Calu3 (cell line): ENCODE results near the gene CACNA2D2. TPM values are rescaled to one million over a fixed set of nuclear protein-coding genes. Genes with fewer than 3 reads are reported as not detected.

ENCODE experiments used
- BruUV-seq: library from RNA; stranded (reverse); fragments of 400-500 nt; replicated peaks from 2 replicates; lab custom pipeline; 2021; lab: Mats Ljungman, UMichigan
- CTCF ChIA-PET: fragments of 300-600 bp; sonication (Branson Sonifier 250); formaldehyde crosslinking; loops from one replicate; lab custom pipeline; 2022; ENCODE audit warnings: antibody characterized with exemption; lab: Charles Lee
- DNase-seq: peaks from one replicate; pipeline ENCODE4 v3.0.0; 2022
- H3K27ac Mint-ChIP-seq: one replicate; pipeline ENCODE4 v1.8.0; 2022; ENCODE audit warnings: mixed read lengths; ENCODE audit not compliant: unreplicated experiment
- H3K27me3 Mint-ChIP-seq: one replicate; pipeline ENCODE4 v1.8.0; 2022; ENCODE audit warnings: mixed read lengths; ENCODE audit not compliant: unreplicated experiment
- H3K36me3 Mint-ChIP-seq: one replicate; pipeline ENCODE4 v1.8.0; 2022; ENCODE audit warnings: mild to moderate bottlenecking, moderate library complexity, mixed read lengths; ENCODE audit not compliant: insufficient read depth, unreplicated experiment
- H3K4me1 Mint-ChIP-seq: one replicate; pipeline ENCODE4 v1.8.0; 2022; ENCODE audit warnings: mild to moderate bottlenecking, low read depth, mixed read lengths; ENCODE audit not compliant: unreplicated experiment
- H3K4me3 Mint-ChIP-seq: one replicate; pipeline ENCODE4 v1.8.0; 2022; ENCODE audit warnings: mild to moderate bottlenecking, low read depth, moderate library complexity, mixed read lengths; ENCODE audit not compliant: unreplicated experiment
- H3K9me3 Mint-ChIP-seq: one replicate; pipeline ENCODE4 v1.8.0; 2022; ENCODE audit warnings: low read depth, mixed read lengths; ENCODE audit not compliant: unreplicated experiment
- CTCF ChIP-seq: fragments of 200-600 bp; IDR thresholded peaks from one replicate; pipeline ENCODE4 v1.8.0; 2022; ENCODE audit warnings: antibody characterized with exemption; ENCODE audit not compliant: unreplicated experiment
- intact Hi-C: fragments of 100-400 bp; cut with micrococcal nuclease; formaldehyde crosslinking; loops from one replicate; pipeline ENCODE4 v1.10.0; 2022; ENCODE audit not compliant: unreplicated experiment
- total RNA-seq: library from RNA; stranded (reverse); gene quantifications from 2 replicates; pipeline ENCODE4 v1.2.3, GENCODE V29; 2022

CACNA2D2 gene
- total RNA-seq, 1 experiment from 2014 or later: 0.12 TPM

- no peak for DNase-seq
- Mint-ChIP-seq H3K4me3 (no peak overlapping the region), H3K27me3 (peaks cover 92% of the 10 kb centered on the region), H3K27ac (no peak overlapping the region), H3K36me3 (no peaks in the 10 kb centered on the region), H3K4me1 (no peaks in the 10 kb centered on the region), H3K9me3 (no peaks in the 10 kb centered on the region)
- BruUV-seq: no TSS peak
- no peak for TF ChIP-seq CTCF
- CTCF ChIA-PET: no interaction called here
- intact Hi-C loops: no loop called here
Measured at GRCh38 chr3:50442945-50443579, 60.4 kb downstream of the CACNA2D2 start.

- no peak overlapping the region for H3K27ac Mint-ChIP-seq
- no peaks in the 10 kb centered on the region for H3K36me3 Mint-ChIP-seq
- no peaks in the 10 kb centered on the region for H3K9me3 Mint-ChIP-seq
- TF ChIP-seq CTCF: no peak
- BruUV-seq: no TSS peak
- H3K4me3 Mint-ChIP-seq: no peak overlapping the region
- CTCF ChIA-PET: no interaction called here
- H3K27me3 Mint-ChIP-seq: peaks cover 92% of the 10 kb centered on the region
- intact Hi-C loops: no loop called here
- no peaks in the 10 kb centered on the region for H3K4me1 Mint-ChIP-seq
- no peak for DNase-seq
Measured at GRCh38 chr3:50441424-50442217, 61.8 kb downstream of the CACNA2D2 start.

GRCh38 chr3:50436114-50436674, 67.2 kb downstream of the CACNA2D2 start:
- Mint-ChIP-seq H3K27ac (no peak overlapping the region), H3K27me3 (peaks cover 72% of the 10 kb centered on the region), H3K36me3 (no peaks in the 10 kb centered on the region), H3K9me3 (no peaks in the 10 kb centered on the region), H3K4me3 (no peak overlapping the region), H3K4me1 (peaks cover 11% of the 10 kb centered on the region)
- intact Hi-C loops: loop anchor here (1.0 kb wide), 1 partner anchor 106 kb away; no protein-coding TSS in a partner anchor
- CTCF ChIA-PET: interaction anchor here (0.8 kb wide), 1 partner anchor 106 kb away, joined by 3 read pairs; no protein-coding TSS in a partner anchor
- no TSS peak for BruUV-seq
- TF ChIP-seq CTCF: peak; percentile 38
- DNase-seq: peak; percentile 70

GRCh38 chr3:50435371-50436113, 67.9 kb downstream of the CACNA2D2 start:
- peaks cover 11% of the 10 kb centered on the region for H3K4me1 Mint-ChIP-seq
- no TSS peak for BruUV-seq
- H3K27me3 Mint-ChIP-seq: peaks cover 72% of the 10 kb centered on the region
- CTCF ChIA-PET: interaction anchor here (1.3 to 1.8 kb wide), 2 partner anchors 85 to 107 kb away, joined by 3 to 4 read pairs; partner anchors contain the start of genes CYB561D2 and NPRL2
- no peaks in the 10 kb centered on the region for H3K9me3 Mint-ChIP-seq
- DNase-seq: no peak
- intact Hi-C loops: loop anchor here (1.0 kb wide), 1 partner anchor 107 kb away; no protein-coding TSS in a partner anchor
- H3K4me3 Mint-ChIP-seq: no peak overlapping the region
- no peak overlapping the region for H3K27ac Mint-ChIP-seq
- no peak for TF ChIP-seq CTCF
- H3K36me3 Mint-ChIP-seq: no peaks in the 10 kb centered on the region
